H1 (cell line): ENCODE measurements around the gene KRTAP5-1. TPM values are rescaled to one million over a fixed set of nuclear protein-coding genes. Genes with fewer than 3 reads are reported as not detected.

ENCODE experiments used
- CTCF ChIA-PET: fragments of 300-600 bp; sonication (Branson Sonifier 250); formaldehyde crosslinking; loops from one replicate; lab custom pipeline; 2021; ENCODE audit not compliant: partially characterized antibody; lab: Charles Lee
- POLR2A ChIA-PET: fragments of 300-600 bp; sonication (Branson Sonifier 250); formaldehyde crosslinking; loops from one replicate; lab custom pipeline; 2021; ENCODE audit warnings: inconsistent platforms; ENCODE audit not compliant: partially characterized antibody; lab: Charles Lee
- DNase-seq, 2 experiments: peaks; one replicate each; pipeline versions ENCODE4 v3.0.0 to v3.0.0-alpha.2; 2010 to 2022; ENCODE audit warnings: low spot score in 2 of 2, low read depth in 1 of 2, mixed read lengths in 1 of 2
- FAIRE-seq: peaks from 2 replicates; lab custom pipeline; 2011; peaks lifted over from hg19 to GRCh38; lab: Jason Lieb, UNC
- H2AFZ ChIP-seq: 2 replicates; pipeline ENCODE4 v1.8.1; 2012; ENCODE audit warnings: low read length, inconsistent platforms
- H2AK5ac ChIP-seq: 2 replicates; pipeline ENCODE4 v1.6.1; 2013; ENCODE audit warnings: low read depth, low read length
- H2BK120ac ChIP-seq: replicated peaks from 2 replicates; pipeline ENCODE3; 2013; ENCODE audit warnings: low read depth, low read length, inconsistent platforms
- H2BK12ac ChIP-seq: 2 replicates; pipeline ENCODE4 v1.6.1; 2013; ENCODE audit warnings: low read depth, low read length
- H2BK15ac ChIP-seq: 2 replicates; pipeline ENCODE4 v1.6.1; 2013; ENCODE audit warnings: low read length
- H2BK20ac ChIP-seq: 2 replicates; pipeline ENCODE4 v1.6.1; 2013; ENCODE audit warnings: low read length
- H2BK5ac ChIP-seq: 2 replicates; pipeline ENCODE4 v1.6.1; 2013; ENCODE audit warnings: low read depth, low read length
- H3K14ac ChIP-seq: 2 replicates; pipeline ENCODE4 v1.6.1; 2013; ENCODE audit warnings: inconsistent platforms; ENCODE audit not compliant: insufficient read length
- H3K18ac ChIP-seq: 2 replicates; pipeline ENCODE4 v1.6.1; 2013; ENCODE audit warnings: low read length; ENCODE audit errors: extremely low read depth
- H3K23ac ChIP-seq: 2 replicates; pipeline ENCODE4 v1.6.1; 2013; ENCODE audit warnings: inconsistent platforms; ENCODE audit not compliant: insufficient read length
- H3K23me2 ChIP-seq: 2 replicates; pipeline ENCODE4 v1.6.1; 2013; ENCODE audit warnings: low read depth, low read length
- H3K27ac ChIP-seq: 2 replicates; pipeline ENCODE4 v1.6.1; 2011; ENCODE audit warnings: low read depth, low read length, inconsistent platforms
- H3K27me3 ChIP-seq, 4 experiments: replicated peaks in 1 of 4; 1 replicate in 1 of 4; 2 replicates in 3 of 4; pipeline versions ENCODE4 v1.6.1 to v1.8.1; 2011 to 2013; ENCODE audit warnings: low read length in 3 of 4, mild to moderate bottlenecking in 3 of 4, inconsistent platforms in 2 of 4, mixed read lengths in 2 of 4, moderate library complexity in 1 of 4; ENCODE audit not compliant: control insufficient read depth in 3 of 4, insufficient read depth in 3 of 4; ENCODE audit errors: extremely low read depth in 1 of 4
- H3K36me3 ChIP-seq, 4 experiments: 2 replicates each; pipeline versions ENCODE4 v1.6.1 to v1.8.1; 2011 to 2013; ENCODE audit warnings: mild to moderate bottlenecking in 4 of 4, low read length in 3 of 4, moderate library complexity in 2 of 4, control low read depth in 1 of 4, inconsistent platforms in 1 of 4; ENCODE audit not compliant: insufficient read depth in 4 of 4, control insufficient read depth in 2 of 4
- H3K4ac ChIP-seq: replicated peaks from 2 replicates; pipeline ENCODE3; 2013; ENCODE audit warnings: low read length, low read depth, mixed read lengths, inconsistent platforms; ENCODE audit not compliant: insufficient read length
- H3K4me1 ChIP-seq, 4 experiments: replicated peaks in 1 of 4; 1 replicate in 1 of 4; 2 replicates in 3 of 4; pipeline versions ENCODE4 v1.6.1 to v1.8.1; 2011 to 2013; ENCODE audit warnings: low read length in 3 of 4, inconsistent platforms in 2 of 4, mixed read lengths in 1 of 4; ENCODE audit not compliant: insufficient read depth in 4 of 4, control insufficient read depth in 3 of 4
- H3K4me2 ChIP-seq, 2 experiments: 2 replicates each; pipeline versions ENCODE4 v1.6.1 to v1.8.1; 2011 to 2013; ENCODE audit warnings: low read depth in 2 of 2, low read length in 2 of 2, control low read depth in 1 of 2, inconsistent platforms in 1 of 2, mild to moderate bottlenecking in 1 of 2; ENCODE audit not compliant: insufficient read depth in 1 of 2
- H3K4me3 ChIP-seq, 4 experiments: fragments of 200-600, 300-600 bp in 1 of 4; sonication (generic), shearing (Covaris generic), sonication (Bioruptor Twin) in 1 of 4; 2 replicates each; pipeline versions ENCODE4 v1.5.1 to v1.8.1; 2011 to 2016; ENCODE audit warnings: low read length in 4 of 4, low read depth in 3 of 4, control low read depth in 2 of 4, inconsistent platforms in 2 of 4, mild to moderate bottlenecking in 2 of 4, mixed read lengths in 1 of 4, moderate library complexity in 1 of 4; ENCODE audit not compliant: insufficient read depth in 2 of 4; ENCODE audit errors: extremely low read depth in 1 of 4
- H3K56ac ChIP-seq: replicated peaks from 2 replicates; pipeline ENCODE3; 2013; ENCODE audit warnings: low read depth, mild to moderate bottlenecking, mixed read lengths, low read length, inconsistent platforms; ENCODE audit not compliant: insufficient read length
- H3K79me1 ChIP-seq: 2 replicates; pipeline ENCODE4 v1.6.1; 2013; ENCODE audit warnings: low read depth, low read length, control low read depth
- H3K79me2 ChIP-seq, 2 experiments: 2 replicates each; pipeline versions ENCODE4 v1.6.1 to v1.8.1; 2012 to 2013; ENCODE audit warnings: low read length in 2 of 2, mild to moderate bottlenecking in 2 of 2, inconsistent platforms in 1 of 2; ENCODE audit not compliant: insufficient read depth in 2 of 2, control insufficient read depth in 1 of 2
- H3K9ac ChIP-seq, 4 experiments: replicated peaks in 1 of 4; 1 replicate in 1 of 4; 2 replicates in 3 of 4; pipeline versions ENCODE4 v1.6.1 to v1.8.1; 2011 to 2013; ENCODE audit warnings: low read depth in 3 of 4, low read length in 3 of 4, control low read depth in 2 of 4, mild to moderate bottlenecking in 2 of 4, moderate library complexity in 2 of 4, inconsistent platforms in 1 of 4; ENCODE audit errors: extremely low read depth in 1 of 4
- H3K9me3 ChIP-seq, 2 experiments: 2 replicates each; pipeline versions ENCODE4 v1.6.1 to v1.8.1; 2012 to 2013; ENCODE audit warnings: mild to moderate bottlenecking in 2 of 2, moderate library complexity in 2 of 2, control low read depth in 1 of 2, inconsistent platforms in 1 of 2, low read depth in 1 of 2, low read length in 1 of 2, mixed read lengths in 1 of 2; ENCODE audit not compliant: insufficient read depth in 2 of 2
- H4K20me1 ChIP-seq, 2 experiments: replicated peaks in 1 of 2; 2 replicates each; pipeline versions ENCODE3 to v1.8.1; 2011 to 2013; ENCODE audit warnings: inconsistent platforms in 2 of 2, low read length in 2 of 2, mild to moderate bottlenecking in 1 of 2; ENCODE audit not compliant: insufficient read depth in 2 of 2, control insufficient read depth in 1 of 2
- H4K5ac ChIP-seq: 2 replicates; pipeline ENCODE4 v1.6.1; 2013; ENCODE audit warnings: low read length, low read depth, mixed read lengths, inconsistent platforms; ENCODE audit not compliant: insufficient read length
- H4K8ac ChIP-seq: 2 replicates; pipeline ENCODE4 v1.8.0; 2013; ENCODE audit warnings: mild to moderate bottlenecking, moderate library complexity, low read length, inconsistent platforms; ENCODE audit not compliant: insufficient read depth; ENCODE audit errors: extremely low read depth
- H4K91ac ChIP-seq: replicated peaks from 2 replicates; pipeline ENCODE3; 2013; ENCODE audit warnings: low read length, mixed read lengths, inconsistent platforms; ENCODE audit not compliant: insufficient read length
- ATF3 ChIP-seq: IDR thresholded peaks from 2 replicates; pipeline ENCODE4 v1.6.1; 2011; ENCODE audit warnings: low read depth, mild to moderate bottlenecking, low read length; ENCODE audit not compliant: insufficient read depth
- BCL11A ChIP-seq, 2 experiments: IDR thresholded peaks; one replicate each; pipeline ENCODE4 v1.6.1; 2011; ENCODE audit warnings: low read depth in 2 of 2, low read length in 2 of 2, mild to moderate bottlenecking in 2 of 2
- CTBP2 ChIP-seq: IDR thresholded peaks from 2 replicates; pipeline ENCODE4 v1.7.0; 2011; ENCODE audit warnings: borderline replicate concordance, mild to moderate bottlenecking, moderate library complexity, mixed read lengths, low read length; ENCODE audit not compliant: insufficient read depth, insufficient read length
- POLR2A ChIP-seq, 2 experiments: IDR thresholded peaks; 1 replicate in 1 of 2; 2 replicates in 1 of 2; pipeline ENCODE4 v1.6.1; 2011; ENCODE audit warnings: low read depth in 2 of 2, low read length in 2 of 2, mild to moderate bottlenecking in 2 of 2; ENCODE audit errors: control extremely low read depth in 1 of 2
- SUZ12 ChIP-seq: fragments of 200-600 bp; sonication (generic); IDR thresholded peaks from 2 replicates; pipeline ENCODE4 v1.6.1; 2012; ENCODE audit warnings: mild to moderate bottlenecking, inconsistent platforms, low read length, moderate library complexity, mixed read lengths
- TCF12 ChIP-seq: IDR thresholded peaks from 2 replicates; pipeline ENCODE4 v1.6.1; 2011; ENCODE audit warnings: low read depth, mild to moderate bottlenecking, low read length
- WGBS, 2 experiments: shearing (Covaris generic) in 1 of 2; methylation state at CpG; one replicate each; pipeline versions ENCODE4 v1.1.6 to v1.1.7; 2013 to 2015; ENCODE audit warnings: low lambda C conversion rate in 2 of 2, mixed read lengths in 2 of 2, inconsistent platforms in 1 of 2, low coverage in 1 of 2, missing lambda C conversion rate in 1 of 2; ENCODE audit not compliant: insufficient replicate concordance in 2 of 2, insufficient coverage in 1 of 2, insufficient read length in 1 of 2; ENCODE audit errors: extremely low coverage in 1 of 2, missing lambda C conversion rate in 1 of 2; 5-methylcytosine and 5-hydroxymethylcytosine counted together
- polyA plus RNA-seq, 7 experiments: library from polyadenylated mRNA; depleted of rRNA in 3 of 7; stranded (reverse) in 5 of 7; unstranded in 2 of 7; fragments of >200 nt in 5 of 7; fragments of 200-250 nt in 2 of 7; gene quantifications; 1 replicate in 5 of 7; 2 replicates in 1 of 7; 4 replicates in 1 of 7; pipeline versions ENCODE4 v1.2.1 to v1.2.3, GENCODE V29; 2011 to 2013; ENCODE audit warnings: missing spikeins in 2 of 7, mixed read lengths in 2 of 7
- total RNA-seq: library from RNA; stranded (reverse); fragmentation: NEBNext Ultra II Directional; extraction: Animal tissue kit (Norgen Biotek cat#: 25700); gene quantifications from 2 replicates; pipeline ENCODE4 v1.2.1, GENCODE V29; 2021

Gene KRTAP5-1
- total and polyA plus RNA-seq, 2 of the 8 experiments (the other 6 are each of a cell fraction or from before 2014, with no cell fraction given), result not detected

GRCh38 chr11:1573903-1574237 is 11.2 kb downstream of the KRTAP5-1 start:
- Histone ChIP-seq H3K4me1 (peaks cover 0 to 32% (median 17%) of the 10 kb centered on the region in 4 experiments; a peak in 6 of 7 replicates), H3K4me2 (peak overlapping the region; percentile 48 to 79), H2BK120ac (no peak overlapping the region), H3K56ac (no peak overlapping the region), H3K27me3 (peaks cover 18 to 54% (median 46%) of the 10 kb centered on the region in 4 experiments), H3K79me2 (no peaks in the 10 kb centered on the region), H3K9ac (no peak overlapping the region), H3K23ac (no peak overlapping the region), H2BK20ac (no peak overlapping the region), H2AK5ac (no peak overlapping the region)
- 6% methylated on average over 6 of the region's 7 CpGs; no CpG with 5 or more reads in 1 of the 2 experiments for WGBS, 2 experiments
- no peak for TF ChIP-seq BCL11A (IDR thresholded peaks at IDR 0.05; ENCODE audit: low read depth in 2 of 2, low read length in 2 of 2)
- no peak for TF ChIP-seq CTBP2
- TF ChIP-seq SUZ12, result 0 out of 2 replicates have a peak, but pooled peaks have one; percentile 43
- no peak for TF ChIP-seq ATF3
- TF ChIP-seq TCF12, result no peak
- no peak for TF ChIP-seq POLR2A (IDR thresholded peaks at IDR 0.05; ENCODE audit: control extremely low read depth in 1 of 2, low read depth in 2 of 2, low read length in 2 of 2)
- TF ChIP-seq, all 59 proteins: peak for 1
- H4K5ac ChIP-seq, result no peak overlapping the region
- H4K8ac ChIP-seq, result 0 out of 2 replicates have a peak overlapping the region, but pooled peaks have one; percentile 31
- no peak overlapping the region for H2BK15ac ChIP-seq
- H3K4ac ChIP-seq, result no peak overlapping the region
- H3K23me2 ChIP-seq, result no peaks in the 10 kb centered on the region; the same call in 1 of the 2 replicates
- no peak overlapping the region for H4K91ac ChIP-seq
- no peak overlapping the region for H3K14ac ChIP-seq
- POLR2A ChIA-PET, result interaction anchor here (1.3 to 2.6 kb wide), 5 partner anchors 9 to 26 kb away, joined by 5 to 34 read pairs (median 6); no protein-coding TSS in a partner anchor
- 0 out of 2 replicates have a peak overlapping the region, but pooled peaks have one; percentile 2 for H3K18ac ChIP-seq
- H2AFZ ChIP-seq, result no peak overlapping the region
- DNase-seq (peak in 1 of 2 experiments; percentile 83), FAIRE-seq (no peak)
- peak overlapping the region in 1 of 4 experiments; percentile 71; a peak in 4 of 8 replicates for H3K4me3 ChIP-seq
- H3K79me1 ChIP-seq, result no peaks in the 10 kb centered on the region
- CTCF ChIA-PET, result interaction anchor here (0.7 to 8.2 kb wide), 17 partner anchors 9 to 109 kb away, joined by 3 to 144 read pairs (median 7); partner anchors contain the start of genes KRTAP5-1 and KRTAP5-2
- no peak overlapping the region for H2BK5ac ChIP-seq
- peaks cover 2 to 18% of the 10 kb centered on the region in 2 experiments for H4K20me1 ChIP-seq
- H3K36me3 ChIP-seq, result no peaks in the 10 kb centered on the region
- H3K27ac ChIP-seq, result no peak overlapping the region
- peaks cover 0 to 6% of the 10 kb centered on the region in 2 experiments; a peak in 2 of 4 replicates for H3K9me3 ChIP-seq
- H2BK12ac ChIP-seq, result no peak overlapping the region
